Ovary (tissue), 9 donors: ENCODE results near the gene FAM13B. TPM values are rescaled to one million over a fixed set of nuclear protein-coding genes. Genes with fewer than 3 reads are reported as not detected.
"Not testable (repeated sequence)": the region's sequence is repeated elsewhere in the genome, so short reads cannot be mapped to it uniquely, and the experiment has no call there.

Source experiments
- DNase-seq, 5 donors: peaks; one replicate each; pipeline ENCODE4 v3.0.0-alpha.2; 2019 to 2020
- H3K27ac ChIP-seq, 2 donors: fragments of 200-600 bp; one replicate each; pipeline versions ENCODE4 v1.5.1 to v1.8.0; 2019 to 2022
- H3K27me3 ChIP-seq: fragments of 200-600 bp; one replicate; pipeline ENCODE4 v1.8.0; 2022
- H3K36me3 ChIP-seq: fragments of 200-600 bp; sonication (generic); one replicate; pipeline ENCODE4 v1.5.1; 2019
- H3K4me1 ChIP-seq: one replicate; pipeline ENCODE4 v1.8.1; 2013; ENCODE audit warnings: mild to moderate bottlenecking, moderate library complexity; ENCODE audit not compliant: insufficient read depth
- H3K4me3 ChIP-seq: fragments of 200-600 bp; sonication (generic); one replicate; pipeline ENCODE4 v1.5.1; 2017
- H3K9me3 ChIP-seq, 2 donors: fragments of 200-600 bp in 1 of 2; sonication (generic) in 1 of 2; one replicate each; pipeline versions ENCODE4 v1.5.1 to v1.8.1; 2013 to 2019; ENCODE audit warnings: mild to moderate bottlenecking in 1 of 2, moderate library complexity in 1 of 2
- EP300 ChIP-seq: sonication (generic); formaldehyde crosslinking; IDR thresholded peaks from one replicate; pipeline ENCODE4 v1.6.1; 2017; ENCODE audit warnings: antibody characterized with exemption
- POLR2A ChIP-seq: fragments of 450-650 bp; IDR thresholded peaks from one replicate; pipeline ENCODE4 v1.6.1; 2017; ENCODE audit warnings: antibody characterized with exemption, mild to moderate bottlenecking, moderate library complexity
- WGBS, 3 donors: extraction: QIAGEN DNeasy Blood & Tissue Kit in 1 of 3; methylation state at CpG; one replicate each; pipeline versions ENCODE4 v1.1.5 to v1.1.7; 2013 to 2017; 5-methylcytosine and 5-hydroxymethylcytosine counted together
- intact Hi-C, 4 donors: fragments of 100-400 bp; cut with DNase I; formaldehyde crosslinking; loops; one replicate each; pipeline versions ENCODE4 v1.11.0 to v1.15.1; 2022 to 2023
- polyA plus RNA-seq, 2 donors: library from polyadenylated mRNA; stranded (reverse); fragments of 200-250 nt in 1 of 2; fragments of 350-450 nt in 1 of 2; fragmentation: Illumina TruSeq in 1 of 2; extraction: RNeasy Lipid Tissue Mini Kit (QIAGEN cat#74804) in 1 of 2; gene quantifications; one replicate each; pipeline ENCODE4 v1.2.3, GENCODE V29; 2013 to 2014
- total RNA-seq, 7 donors: library from RNA; depleted of rRNA in 2 of 7; stranded (reverse); fragments of >200 nt in 2 of 7; fragmentation: NEBNext Ultra II Directional in 3 of 7; extraction: Animal tissue kit (Norgen Biotek cat#: 25700) in 3 of 7; gene quantifications; one replicate each; pipeline versions ENCODE4 v1.1.0 to v1.2.4, GENCODE V29; 2016 to 2023
- TF ChIP-seq, protein P1 (sequence below), 3 donors: fragments of 450-650 bp in 2 of 3; fragments of 200-600 bp in 1 of 3; IDR thresholded peaks; one replicate each; pipeline versions ENCODE4 v1.5.1 to v1.8.0; 2016 to 2022; ENCODE audit warnings: antibody characterized with exemption in 3 of 3, mild to moderate bottlenecking in 1 of 3
- donor health status: DM: no; HTN: no; CAD: no; lungs with moderate emphysema.
- donor health status: DM: no; HTN: no; CAD: no.
- donor health status: Bipolar disorder and iron deficiency.
- donor health status: DM: yes; HTN: yes; CAD: no.
- donor health status: DM: no; HTN: no; CAD: no.
- donor health status: DM: yes; HTN: yes; CAD: no.

Gene FAM13B
- total and polyA plus RNA-seq, 9 donors = 18.8 to 56.7 (median 46.8) TPM

DNA sequence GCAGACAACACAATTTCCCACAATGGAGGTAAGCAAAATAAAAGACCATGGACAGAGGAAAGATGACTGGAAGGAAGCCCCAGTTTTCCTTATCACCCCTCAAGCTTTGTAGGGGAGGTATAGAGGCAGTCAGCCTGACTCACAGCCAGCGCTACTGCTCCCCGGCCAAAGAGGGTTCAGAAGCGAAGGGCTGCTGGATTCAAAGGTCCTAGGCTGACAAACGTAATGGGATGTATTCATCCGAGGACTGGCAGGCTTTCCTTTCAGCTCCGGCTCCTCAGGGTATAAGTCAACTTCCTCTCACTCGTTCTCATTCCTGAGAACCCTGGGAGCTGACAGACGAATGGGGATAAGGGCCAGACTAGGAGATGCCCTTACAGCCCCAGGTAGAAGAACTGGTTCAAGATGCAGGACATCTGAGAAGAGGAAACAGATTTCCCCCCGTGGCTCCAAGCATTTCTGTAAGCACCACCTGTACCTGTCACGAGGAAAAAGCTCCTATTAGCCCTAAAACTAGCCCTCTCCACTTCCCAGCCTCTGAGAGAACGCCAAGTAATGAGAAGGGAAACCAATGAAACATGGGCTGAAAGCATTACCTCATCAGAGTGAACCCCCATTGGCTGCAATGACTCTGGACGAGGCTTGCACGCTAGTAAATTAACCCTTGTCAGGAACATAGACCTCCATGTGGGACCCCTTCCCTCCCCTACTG is 22.1 kb upstream of the FAM13B start:
- Histone ChIP-seq H3K4me3 (no peak overlapping the region), H3K36me3 (no peaks in the 10 kb centered on the region), H3K27ac (no peak overlapping the region), H3K27me3 (no peaks in the 10 kb centered on the region), H3K4me1 (peaks cover 6% of the 10 kb centered on the region), H3K9me3 (no peaks in the 10 kb centered on the region)
- 19 to 30% (median 23%) methylated on average over 13 of the region's 13 CpGs for WGBS, 3 donors
- TF ChIP-seq, protein P1, sequence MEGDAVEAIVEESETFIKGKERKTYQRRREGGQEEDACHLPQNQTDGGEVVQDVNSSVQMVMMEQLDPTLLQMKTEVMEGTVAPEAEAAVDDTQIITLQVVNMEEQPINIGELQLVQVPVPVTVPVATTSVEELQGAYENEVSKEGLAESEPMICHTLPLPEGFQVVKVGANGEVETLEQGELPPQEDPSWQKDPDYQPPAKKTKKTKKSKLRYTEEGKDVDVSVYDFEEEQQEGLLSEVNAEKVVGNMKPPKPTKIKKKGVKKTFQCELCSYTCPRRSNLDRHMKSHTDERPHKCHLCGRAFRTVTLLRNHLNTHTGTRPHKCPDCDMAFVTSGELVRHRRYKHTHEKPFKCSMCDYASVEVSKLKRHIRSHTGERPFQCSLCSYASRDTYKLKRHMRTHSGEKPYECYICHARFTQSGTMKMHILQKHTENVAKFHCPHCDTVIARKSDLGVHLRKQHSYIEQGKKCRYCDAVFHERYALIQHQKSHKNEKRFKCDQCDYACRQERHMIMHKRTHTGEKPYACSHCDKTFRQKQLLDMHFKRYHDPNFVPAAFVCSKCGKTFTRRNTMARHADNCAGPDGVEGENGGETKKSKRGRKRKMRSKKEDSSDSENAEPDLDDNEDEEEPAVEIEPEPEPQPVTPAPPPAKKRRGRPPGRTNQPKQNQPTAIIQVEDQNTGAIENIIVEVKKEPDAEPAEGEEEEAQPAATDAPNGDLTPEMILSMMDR (IDR thresholded peaks at IDR 0.05) = no peak
- TF ChIP-seq EP300 = no peak
- no peak for TF ChIP-seq POLR2A
- peak in 2 of 5 donors; percentile 21 to 33 for DNase-seq
- intact Hi-C loops = no loop called here

DNA sequence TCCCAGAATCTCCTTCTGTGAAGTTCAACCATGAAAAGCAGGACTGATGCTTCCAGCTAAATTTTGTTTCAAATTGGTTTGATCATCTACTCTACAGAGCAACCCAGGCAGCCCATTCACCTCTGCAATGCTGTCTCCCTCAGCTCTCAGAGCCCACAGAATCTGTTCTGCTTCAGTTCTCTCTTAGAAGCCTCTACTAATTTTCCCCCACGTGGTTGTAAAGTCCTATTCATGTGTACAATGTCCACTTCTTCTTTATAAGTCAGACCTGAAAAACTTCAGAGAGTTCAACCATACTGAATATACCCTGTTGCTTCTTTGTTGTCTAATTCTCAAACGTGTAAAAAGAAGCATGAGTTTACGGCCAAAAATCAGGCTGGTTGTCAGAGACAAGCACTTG is 21.3 kb upstream of the FAM13B start:
- H3K4me3 ChIP-seq = no peak overlapping the region
- H3K36me3 ChIP-seq = no peaks in the 10 kb centered on the region
- H3K27ac ChIP-seq = no peak overlapping the region
- H3K4me1 ChIP-seq = peaks cover 6% of the 10 kb centered on the region
- no peak for DNase-seq
- intact Hi-C loops = no loop called here
- no peaks in the 10 kb centered on the region for H3K27me3 ChIP-seq
- H3K9me3 ChIP-seq = no peaks in the 10 kb centered on the region
- 29 to 42% (median 36%) methylated on average over 3 of the region's 3 CpGs for WGBS, 3 donors
- TF ChIP-seq, protein P1 (IDR thresholded peaks at IDR 0.05) = no peak
- TF ChIP-seq EP300 = no peak
- TF ChIP-seq POLR2A = no peak

DNA sequence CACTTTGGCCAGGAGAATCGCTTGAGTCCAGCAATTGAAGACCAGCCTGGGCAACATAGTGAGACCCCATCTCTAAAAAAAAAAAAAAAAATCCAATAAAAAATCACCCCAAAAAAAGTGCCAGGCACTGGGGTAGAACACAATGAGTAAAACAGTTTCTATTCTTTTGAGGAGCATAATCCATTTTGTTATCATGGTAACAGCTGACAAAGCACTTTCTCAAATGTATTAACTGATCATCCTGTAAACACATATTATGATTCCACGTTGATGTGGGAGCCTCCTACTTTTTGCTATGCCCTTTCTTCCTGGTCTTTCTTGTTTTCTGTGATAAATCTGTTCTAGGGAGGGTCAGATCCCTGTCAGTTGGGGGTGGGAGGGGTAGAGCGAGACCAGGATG is 20.7 kb upstream of the FAM13B start:
- no peak overlapping the region for H3K4me3 ChIP-seq
- WGBS, 3 donors = 60 to 72% (median 63%) methylated on average over 3 of the region's 3 CpGs
- H3K27ac ChIP-seq = no peak overlapping the region
- no peaks in the 10 kb centered on the region for H3K27me3 ChIP-seq
- no peak for TF ChIP-seq POLR2A
- TF ChIP-seq, protein P1 (IDR thresholded peaks at IDR 0.05) = no peak
- no peak for TF ChIP-seq EP300
- DNase-seq = no peak
- H3K36me3 ChIP-seq = no peaks in the 10 kb centered on the region
- no peaks in the 10 kb centered on the region for H3K9me3 ChIP-seq
- H3K4me1 ChIP-seq = peaks cover 6% of the 10 kb centered on the region
- intact Hi-C loops = no loop called here

DNA sequence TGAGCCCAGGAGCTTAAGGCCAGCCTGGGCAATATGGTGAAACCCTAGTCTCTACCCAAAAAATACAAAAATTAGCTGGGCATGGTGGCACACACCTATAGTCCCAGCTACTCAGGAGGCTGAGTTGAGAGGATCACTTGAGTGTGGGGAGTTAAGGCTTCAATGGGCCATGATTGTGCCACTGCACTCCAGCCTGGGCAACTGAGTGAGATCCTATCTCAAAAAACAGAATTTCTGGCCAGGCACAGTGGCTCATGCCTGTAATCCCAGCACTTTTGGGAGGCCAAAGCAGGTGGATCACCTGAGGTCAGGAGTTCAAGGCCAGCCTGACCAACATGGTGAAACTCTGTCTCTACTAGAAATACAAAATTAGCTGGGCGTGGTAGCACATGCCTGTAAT is 19.8 kb upstream of the FAM13B start:
- intact Hi-C loops, DNase-seq, H3K4me3 ChIP-seq, H3K4me1 ChIP-seq, H3K9me3 ChIP-seq, H3K36me3 ChIP-seq, H3K27me3 ChIP-seq, H3K27ac ChIP-seq: not testable (repeated sequence)
- WGBS, 3 donors = 91 to 100% (median 100%) methylated on average over 1 of the region's 1 CpG

DNA sequence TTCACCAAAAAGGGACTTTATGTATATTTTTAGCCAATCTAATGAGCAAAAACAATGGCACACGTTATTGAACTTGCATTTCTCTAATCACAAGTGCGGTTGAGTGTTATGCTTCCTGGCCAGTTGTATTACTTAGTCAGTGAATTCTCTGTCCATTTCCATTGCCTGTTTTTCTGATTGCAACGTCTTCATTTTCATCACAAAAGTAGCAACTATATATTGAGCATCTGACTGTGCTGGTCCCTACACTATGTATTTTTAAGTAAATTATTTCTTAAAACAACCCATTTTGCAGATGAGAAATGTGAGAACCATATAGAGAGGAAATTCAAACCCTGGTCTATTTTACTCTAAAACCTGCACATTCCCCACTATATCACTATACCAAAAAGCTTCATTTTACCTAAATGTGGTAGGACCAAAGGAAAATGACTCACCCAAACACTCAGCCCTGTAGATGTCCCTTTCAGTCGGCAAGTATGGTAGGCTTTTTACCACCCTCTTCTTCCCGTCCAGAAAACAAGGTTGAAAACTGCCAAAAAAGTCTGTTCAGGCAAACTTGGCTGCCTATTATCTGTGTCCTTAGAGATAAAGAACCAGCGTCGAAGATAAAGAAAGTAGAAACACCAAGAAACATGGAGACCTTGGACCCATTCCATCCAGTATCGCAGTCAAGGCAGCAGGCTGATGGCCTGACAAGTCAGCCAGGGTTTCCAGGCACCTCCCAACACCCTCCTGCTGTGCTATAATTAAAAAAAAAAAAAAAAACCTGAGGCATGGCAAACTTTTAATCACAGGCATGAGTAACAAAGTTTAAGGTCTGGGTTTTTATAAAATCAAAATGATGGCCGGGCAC is 18.8 kb upstream of the FAM13B start:
- 10 to 26% (median 12%) methylated on average over 9 of the region's 9 CpGs for WGBS, 3 donors
- Histone ChIP-seq H3K27me3 (no peaks in the 10 kb centered on the region), H3K9me3 (no peaks in the 10 kb centered on the region), H3K36me3 (no peaks in the 10 kb centered on the region), H3K27ac (no peak overlapping the region), H3K4me1 (peaks cover 6% of the 10 kb centered on the region), H3K4me3 (no peak overlapping the region)
- TF ChIP-seq, protein P1 (IDR thresholded peaks at IDR 0.05) = no peak
- TF ChIP-seq EP300 (no peak), POLR2A (no peak)
- intact Hi-C loops = no loop called here
- peak in 3 of 5 donors; percentile 32 to 56 (median 47) for DNase-seq

DNA sequence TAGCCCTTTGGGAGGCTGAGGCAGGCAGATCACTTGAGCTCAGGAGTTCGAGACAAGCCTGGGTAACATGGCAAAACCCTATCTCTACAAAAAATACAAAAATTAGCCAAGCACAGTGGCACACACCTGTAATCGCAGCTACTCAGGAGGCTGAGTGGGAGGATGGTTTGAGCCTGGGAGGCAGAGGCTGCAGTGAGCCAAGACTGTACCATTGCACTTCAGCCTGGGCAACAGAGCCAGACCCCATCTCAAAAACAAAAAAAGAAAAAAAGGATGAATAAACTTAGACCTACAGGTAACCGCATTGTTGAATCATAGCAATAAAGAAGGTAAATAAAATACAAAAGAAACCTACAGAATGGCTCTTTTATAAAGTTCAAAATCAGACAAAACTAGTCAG is 12.4 kb upstream of the FAM13B start:
- H3K27me3 ChIP-seq, H3K27ac ChIP-seq, H3K4me3 ChIP-seq, intact Hi-C loops, H3K4me1 ChIP-seq, H3K9me3 ChIP-seq, H3K36me3 ChIP-seq, DNase-seq: not testable (repeated sequence)
- WGBS, 3 donors = 92 to 97% (median 96%) methylated on average over 3 of the region's 3 CpGs
